ENCODE results near the gene PDE7B. TPM values are rescaled to one million over a fixed set of nuclear protein-coding genes. Genes with fewer than 3 reads are reported as not detected.

PDE7B gene
- total and polyA plus RNA-seq, 2 of the 8 experiments (the other 6 are each of a cell fraction or from before 2014, with no cell fraction given) = not detected

GRCh38 chr6:135971351-135971750 is 119.8 kb downstream of the PDE7B start (continued):
- no peak for TF ChIP-seq GTF2F1 (IDR thresholded peaks at IDR 0.05; ENCODE audit: borderline replicate concordance, low read depth, low read length)
- no peak for TF ChIP-seq BRCA1 (IDR thresholded peaks at IDR 0.05; ENCODE audit: low read depth, low read length)
- no peak for TF ChIP-seq MAFK (IDR thresholded peaks at IDR 0.05; ENCODE audit: low read depth, low read length)
- no peak for TF ChIP-seq RAD21 (IDR thresholded peaks at IDR 0.05 in 1 of 2, conservative IDR thresholded peaks at IDR 0.05 in 1 of 2; ENCODE audit: low read depth in 2 of 2, low read length in 2 of 2)
- no peak for TF ChIP-seq CHD2 (IDR thresholded peaks at IDR 0.05; ENCODE audit: low read length)

Measured in H1 (cell line).